HPDE6-E6E7 (cell line): ENCODE data around the gene CNTN5.
A peak's percentile ranks its signal among the peaks of the same experiment; 100 is the strongest.
"Not testable (repeated sequence)": the region's sequence is repeated elsewhere in the genome, so short reads cannot be mapped to it uniquely, and the experiment has no call there.

Source experiments
- DNase-seq: peaks from one replicate; pipeline ENCODE4 v3.0.0; 2011; ENCODE audit warnings: missing footprints; ENCODE audit errors: extremely low spot score

The CNTN5 gene

DNA sequence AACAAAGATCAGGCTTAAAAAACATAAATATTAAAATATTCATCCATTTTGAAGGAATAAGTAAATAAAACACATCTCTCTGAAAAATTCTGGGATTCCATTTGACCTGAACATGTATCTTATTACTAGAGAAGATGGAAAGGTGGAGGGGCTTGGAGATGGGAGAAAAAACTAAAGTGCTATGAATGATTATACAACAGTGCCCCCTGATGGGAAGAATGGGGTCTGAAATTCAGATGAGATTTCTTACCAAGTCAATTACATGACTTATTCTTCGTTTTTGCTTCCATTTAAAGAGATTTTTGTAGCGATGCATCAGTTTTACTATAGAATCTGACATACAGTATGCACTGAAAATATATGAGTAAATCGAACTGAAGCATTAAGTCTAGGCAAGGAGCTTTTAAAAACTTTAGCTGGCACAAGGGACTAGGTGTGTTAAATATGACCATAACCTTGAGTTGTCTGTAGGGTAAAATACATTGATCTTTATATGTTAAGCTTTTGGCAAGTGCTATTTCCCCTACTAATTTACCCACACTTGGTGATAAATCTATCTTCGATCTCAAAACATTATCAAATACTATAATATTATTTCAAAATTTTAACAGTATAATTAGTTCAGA lies 718.8 kb downstream of the CNTN5 start:
- peak; percentile 3 for DNase-seq

DNA sequence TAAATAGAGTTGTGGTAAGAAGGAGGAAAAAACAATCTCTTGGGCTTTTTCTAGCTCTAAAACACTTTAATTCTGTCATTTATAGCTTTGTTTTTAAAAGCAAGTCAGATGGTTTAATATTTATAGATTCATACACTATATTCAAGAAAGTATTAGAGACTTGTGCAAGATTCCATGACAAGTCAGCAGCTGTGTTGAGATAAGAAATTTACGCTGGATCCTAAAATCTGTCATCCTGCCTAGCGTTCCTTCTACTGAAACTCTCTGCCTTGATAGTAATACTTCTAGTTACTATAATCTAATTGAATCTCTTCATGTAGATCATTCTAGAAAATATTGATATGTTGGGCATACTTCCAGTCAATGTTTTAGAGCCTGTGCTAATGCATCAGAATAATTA lies 721.8 kb downstream of the CNTN5 start:
- no peak for DNase-seq

GRCh38 chr11:99759787-99760186 lies 739.0 kb downstream of the CNTN5 start:
- no peak for DNase-seq

- no peak for DNase-seq
These were observed 746.1 kb downstream of the CNTN5 start for GRCh38 chr11:99766811-99767210.

DNA sequence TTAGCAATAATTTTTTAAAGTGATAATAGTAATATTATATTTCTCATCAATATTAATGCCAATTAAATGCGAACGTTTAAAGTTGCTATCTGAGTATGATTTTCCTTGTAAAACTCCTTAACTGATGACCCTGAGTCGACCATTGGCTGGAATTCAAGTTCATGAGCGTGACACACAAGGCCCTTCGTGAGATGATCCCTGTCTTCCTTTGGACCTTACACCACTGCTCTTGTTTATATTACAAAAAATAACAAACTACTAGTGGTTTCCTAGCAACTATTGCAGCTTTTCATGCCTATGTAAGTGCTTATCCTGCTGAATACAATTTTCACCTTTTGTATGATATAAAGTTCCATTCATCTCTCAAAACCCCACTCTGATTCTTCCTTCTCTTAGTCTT lies 752.9 kb downstream of the CNTN5 start:
- no peak for DNase-seq

DNA sequence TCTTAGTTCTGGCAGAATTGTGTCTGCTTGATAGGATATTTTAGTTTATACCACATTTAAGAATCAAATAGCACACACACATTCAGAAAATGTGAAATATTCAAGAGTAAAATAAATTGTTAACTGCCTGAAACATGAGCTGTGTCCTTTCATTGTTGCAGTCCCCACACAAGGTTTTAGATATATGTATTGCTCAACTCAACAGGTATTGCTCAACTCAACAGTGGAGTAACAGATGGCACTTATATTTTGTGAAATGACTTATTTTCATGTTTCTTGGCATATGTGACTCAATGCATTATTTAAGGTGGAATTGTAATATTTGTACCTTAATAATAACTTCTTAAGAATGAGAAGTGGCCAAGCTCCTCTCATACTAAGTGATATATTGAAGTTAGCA lies 760.3 kb downstream of the CNTN5 start:
- no peak for DNase-seq

GRCh38 chr11:99791354-99791753 lies 770.6 kb downstream of the CNTN5 start:
- no peak for DNase-seq

GRCh38 chr11:99795999-99796398 lies 775.2 kb downstream of the CNTN5 start:
- DNase-seq: no peak

GRCh38 chr11:99803501-99803900 lies 782.8 kb downstream of the CNTN5 start:
- no peak for DNase-seq

DNA sequence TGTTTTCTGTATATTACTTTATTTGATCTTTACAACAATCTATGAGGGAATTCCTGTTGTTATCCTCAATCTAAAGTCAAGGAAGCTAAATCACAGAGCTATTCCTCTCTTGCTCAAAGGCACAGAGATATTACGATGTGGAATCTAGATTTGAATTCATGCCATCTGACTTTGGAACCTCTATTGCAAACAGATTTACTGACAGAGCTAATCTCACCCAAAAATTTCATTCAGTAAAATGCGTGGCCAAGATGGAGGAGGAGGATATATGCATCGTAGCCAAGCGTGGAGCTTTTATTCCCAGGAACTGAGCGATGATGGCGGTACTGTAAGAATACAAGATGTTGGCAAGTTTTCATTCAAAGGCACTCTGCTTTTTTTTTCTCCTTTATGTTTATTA lies 791.8 kb downstream of the CNTN5 start:
- DNase-seq: no peak

- DNase-seq: no peak
These were observed 793.3 kb downstream of the CNTN5 start for GRCh38 chr11:99814021-99814420.

GRCh38 chr11:99814738-99815137 lies 794.0 kb downstream of the CNTN5 start:
- DNase-seq: no peak

- DNase-seq: no peak
These were observed 798.2 kb downstream of the CNTN5 start for GRCh38 chr11:99818991-99819390.

DNA sequence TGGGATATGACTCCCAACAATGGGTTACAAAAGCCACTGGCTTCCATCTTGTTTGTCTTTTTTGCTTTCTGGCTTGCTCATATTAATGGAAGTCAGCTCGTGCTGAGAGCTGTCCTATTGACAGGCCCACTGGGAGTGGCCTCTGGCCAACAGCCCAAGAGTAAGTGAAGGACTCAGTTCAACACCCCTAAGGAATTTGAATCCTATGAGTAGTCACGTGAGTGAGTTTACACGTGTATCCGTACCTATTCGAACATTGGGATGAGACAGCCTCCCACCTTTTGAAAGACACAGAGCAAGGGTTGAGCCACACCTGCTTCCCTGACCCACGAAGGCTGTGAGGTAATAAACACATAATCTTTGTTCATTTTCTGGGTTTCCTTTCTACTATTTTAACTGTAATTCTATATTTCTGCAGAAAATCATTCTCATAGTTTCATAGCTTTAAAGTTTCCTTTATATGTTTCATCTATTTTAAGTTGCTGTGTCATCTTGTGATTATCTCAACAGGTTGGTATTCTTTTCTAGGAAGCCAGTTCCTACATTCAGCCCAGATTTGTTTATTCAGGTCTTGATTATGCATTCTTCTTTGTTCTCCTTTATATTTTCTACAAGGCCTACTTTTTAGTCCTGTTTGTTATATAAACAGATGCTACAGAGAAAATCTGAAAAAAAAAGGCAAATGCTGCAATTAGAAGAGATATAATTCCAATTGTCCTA lies 802.3 kb downstream of the CNTN5 start:
- DNase-seq: no peak

DNA sequence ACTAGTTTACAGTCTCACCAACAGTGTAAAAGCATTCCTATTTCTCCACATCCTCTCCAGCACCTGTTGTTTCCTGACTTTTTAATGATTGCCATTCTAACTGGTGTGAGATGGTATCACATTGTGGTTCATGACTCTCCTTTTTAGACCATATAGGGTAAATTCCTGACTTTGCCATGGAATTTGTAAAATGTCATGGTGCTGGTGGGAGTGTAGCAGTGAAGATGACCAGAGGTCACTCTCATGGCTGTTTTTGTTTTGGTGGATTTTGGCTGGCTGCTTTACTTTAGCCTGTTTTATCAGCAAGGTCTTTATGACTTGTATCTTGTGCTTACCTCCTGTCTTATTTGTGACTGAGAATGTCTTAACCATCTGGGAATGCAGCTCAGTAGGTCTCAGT lies 816.0 kb downstream of the CNTN5 start:
- not testable (repeated sequence) for DNase-seq

DNA sequence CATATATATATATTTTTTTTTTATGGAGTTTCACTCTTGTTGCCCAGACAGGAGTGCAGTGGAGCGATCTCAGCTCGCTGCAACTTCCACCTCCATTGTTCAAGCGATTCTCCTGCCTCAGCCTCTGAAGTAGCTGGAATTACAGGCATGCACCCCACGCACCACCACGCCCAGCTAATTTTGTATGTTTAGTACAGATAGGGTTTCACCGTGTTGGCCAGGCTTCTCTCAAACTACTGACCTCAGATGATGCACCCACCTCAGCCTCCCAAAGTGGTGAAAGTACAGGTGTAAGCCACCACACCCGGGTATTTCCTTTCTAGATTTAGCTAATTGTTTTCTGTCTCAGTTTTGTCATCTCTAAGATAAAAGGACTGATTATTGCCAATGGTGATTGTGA lies 821.1 kb downstream of the CNTN5 start:
- no peak for DNase-seq

- DNase-seq: no peak
These were observed 845.2 kb downstream of the CNTN5 start for GRCh38 chr11:99865951-99866350.

DNA sequence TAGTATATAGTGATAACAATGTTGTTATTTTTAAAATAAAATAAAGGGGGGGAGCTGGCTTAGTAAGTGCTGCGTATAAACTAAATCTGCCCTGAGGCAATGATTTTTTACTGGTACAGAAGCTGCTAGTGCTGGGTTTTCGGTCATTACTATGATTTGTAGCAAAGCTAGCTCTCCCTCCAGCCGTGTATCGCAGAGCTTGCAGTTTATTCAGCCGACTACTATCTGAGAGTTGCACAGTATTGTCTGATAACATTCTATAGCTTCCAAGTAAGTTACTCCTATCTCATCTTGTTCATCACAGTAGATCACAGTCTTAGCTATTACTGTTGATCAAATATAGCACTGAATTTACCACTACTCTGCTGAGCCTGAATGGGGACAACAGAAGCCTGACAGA lies 860.9 kb downstream of the CNTN5 start:
- DNase-seq: no peak

- no peak for DNase-seq
These were observed 864.0 kb downstream of the CNTN5 start for GRCh38 chr11:99884750-99885149.

DNA sequence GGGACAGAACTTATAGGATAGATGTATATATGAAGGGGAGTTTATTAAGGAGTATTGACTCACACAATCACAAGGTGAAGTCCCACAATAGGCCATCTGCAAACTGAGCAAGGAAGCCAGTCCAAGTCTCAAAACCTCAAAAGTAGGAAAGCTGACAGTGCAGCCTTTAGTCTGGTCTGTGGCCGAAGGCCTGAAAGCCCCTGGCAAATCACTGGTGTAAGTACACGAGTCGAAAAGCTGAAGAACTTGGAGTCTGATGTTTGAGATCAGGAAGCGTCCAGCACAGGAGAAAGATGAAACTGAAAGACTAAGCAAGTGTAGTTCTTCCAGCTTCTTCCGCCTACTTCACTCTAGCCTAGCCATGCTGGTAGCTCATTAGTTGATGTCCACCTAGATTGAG lies 866.7 kb downstream of the CNTN5 start:
- no peak for DNase-seq

- no peak for DNase-seq
These were observed 873.1 kb downstream of the CNTN5 start for GRCh38 chr11:99893811-99894210.

DNA sequence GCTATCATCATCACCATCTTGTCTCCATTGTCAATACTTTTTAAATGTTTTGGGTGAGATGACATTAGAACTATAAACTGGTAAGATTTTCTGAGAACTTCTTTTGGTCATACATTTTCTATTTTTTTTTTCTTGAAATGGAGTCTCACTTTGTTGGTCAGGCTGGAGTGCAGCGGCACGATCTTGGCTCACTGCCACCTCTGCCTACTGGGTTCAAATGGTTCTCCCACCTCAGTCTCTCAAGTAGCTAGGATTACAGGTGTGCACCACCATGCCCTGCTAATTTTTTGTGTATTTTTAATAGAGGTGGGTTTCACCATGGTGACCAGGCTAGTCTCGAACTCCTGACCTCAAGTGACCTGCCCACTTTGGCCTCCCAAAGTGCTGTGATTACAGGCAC lies 880.4 kb downstream of the CNTN5 start:
- DNase-seq: no peak

DNA sequence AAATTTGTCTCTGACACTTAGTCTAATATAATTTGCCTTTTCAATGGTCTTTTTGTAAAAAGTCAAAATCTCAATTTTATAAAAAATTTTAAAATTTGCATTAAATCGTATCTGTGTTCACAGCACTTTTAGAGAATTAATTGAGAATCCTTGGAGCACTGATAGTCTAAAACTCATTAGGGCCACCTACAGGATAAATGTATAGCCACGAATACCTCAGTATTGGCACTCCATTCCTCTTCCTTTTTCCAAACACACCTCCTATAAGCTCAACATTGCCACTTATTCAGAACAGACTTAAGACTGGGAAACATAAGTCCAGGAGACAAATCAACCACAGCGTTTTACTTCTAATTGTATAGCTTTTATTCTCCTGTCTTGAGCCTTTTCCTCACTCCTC lies 890.4 kb downstream of the CNTN5 start:
- DNase-seq: no peak

- no peak for DNase-seq
These were observed 895.3 kb downstream of the CNTN5 start for GRCh38 chr11:99916078-99916477.
